Raji (cell line): ENCODE results near the gene OSR1.

ENCODE experiments used
- POLR2A ChIP-seq: IDR thresholded peaks from 2 replicates; pipeline ENCODE4 v1.6.1; 2011; ENCODE audit warnings: low read depth, low read length, control low read depth; ENCODE audit not compliant: insufficient read depth

OSR1 gene

DNA sequence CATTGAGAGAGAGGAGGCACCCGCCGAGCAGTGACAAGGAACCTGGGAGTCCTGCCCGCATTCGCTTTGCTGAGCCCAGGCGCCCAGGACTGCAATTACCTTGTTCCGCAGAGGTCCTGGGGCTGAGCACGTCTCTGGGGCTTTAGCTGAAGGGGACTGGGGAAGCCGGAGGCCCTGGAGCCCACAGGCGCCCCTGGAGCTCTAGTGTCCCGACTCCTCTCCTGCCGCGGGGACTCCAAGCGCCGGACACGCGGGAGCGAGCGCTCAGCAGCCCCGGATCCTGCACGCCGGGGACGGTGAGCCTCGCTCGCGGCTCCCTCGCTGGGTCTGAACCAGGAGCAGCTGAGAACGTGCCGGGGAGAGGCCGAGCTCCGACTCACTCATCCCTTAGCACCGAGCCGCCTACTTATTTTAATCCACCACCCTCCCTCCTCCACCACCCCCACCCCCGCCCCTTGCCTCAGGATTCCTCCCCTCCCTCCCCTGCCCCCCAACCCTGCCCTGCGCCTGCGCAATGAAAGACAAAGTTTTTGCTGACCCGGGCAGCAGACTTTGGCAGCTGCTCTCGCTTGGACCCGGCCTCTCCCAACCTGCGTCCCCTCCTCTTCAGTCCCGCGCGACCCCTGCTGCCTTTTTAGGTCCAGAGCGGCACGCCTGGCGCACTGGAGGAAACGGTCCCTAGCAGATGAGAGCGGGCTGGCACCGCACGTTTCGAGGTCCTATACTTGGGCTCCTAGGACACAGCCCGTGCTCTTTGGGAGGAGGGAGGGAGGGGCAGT, at the start of gene OSR1:
OSR1 (minus strand) TSS at position 382 of the 779 bp plus-strand sequence. CDS start 4,818 bp downstream, outside the sequence.
- TF ChIP-seq POLR2A, result no peak

DNA sequence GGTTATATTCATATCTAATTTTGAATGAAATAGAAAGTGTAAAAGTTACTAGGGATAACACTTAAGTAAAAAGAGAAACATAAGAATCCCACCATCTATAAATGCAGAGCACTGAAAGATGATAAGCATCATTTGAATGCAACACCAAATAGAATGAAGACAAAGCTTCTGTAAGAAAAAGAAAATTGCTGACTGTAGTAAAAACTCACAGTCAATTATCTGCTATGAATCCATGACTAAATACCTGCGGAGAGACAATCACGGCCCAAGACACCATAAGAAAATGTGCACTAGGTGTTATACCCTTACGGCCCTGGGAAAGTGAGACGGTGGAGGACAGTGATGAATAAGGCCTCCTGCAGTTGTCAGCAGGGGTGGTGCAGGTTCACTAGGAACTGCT, 45.4 kb upstream of the OSR1 start:
- TF ChIP-seq POLR2A, result no peak

DNA sequence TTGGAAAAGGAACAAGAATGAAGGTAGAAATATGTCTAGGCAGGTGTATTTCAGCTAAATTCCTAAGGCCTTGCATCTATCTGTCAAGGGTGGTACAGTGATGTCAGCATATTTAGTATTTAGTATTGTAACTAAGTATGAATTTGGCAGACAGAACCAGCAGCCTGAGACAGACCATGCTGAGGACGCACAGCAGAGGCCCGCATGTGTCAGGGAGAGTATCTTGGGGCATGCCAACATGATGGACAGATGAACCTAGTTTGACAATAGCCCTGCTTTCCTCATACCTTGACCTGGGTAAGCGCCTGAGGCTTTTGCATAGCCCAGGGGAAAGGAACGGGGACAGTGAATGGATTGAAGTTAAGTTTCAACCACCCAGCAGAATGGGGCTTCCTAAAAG, 33.8 kb upstream of the OSR1 start:
- TF ChIP-seq POLR2A, result no peak

DNA sequence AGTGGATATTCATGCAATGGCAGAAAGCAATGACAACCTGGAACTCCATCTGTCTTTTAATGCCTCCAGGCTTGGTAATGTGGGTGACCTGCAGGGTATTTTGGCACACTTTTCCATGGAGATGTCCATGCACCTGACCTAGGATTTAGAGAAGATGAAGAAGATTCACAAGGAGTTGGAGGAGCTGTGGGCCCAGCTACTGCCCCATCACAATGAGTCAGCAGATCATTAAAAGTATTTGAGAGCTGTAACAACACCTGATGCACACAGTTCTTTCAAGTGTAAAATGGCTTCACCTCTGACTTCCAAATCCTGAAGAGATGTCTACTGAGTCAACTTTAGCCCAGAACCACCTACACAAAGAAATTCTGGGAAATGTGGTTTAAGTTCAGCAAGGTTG, 22.1 kb upstream of the OSR1 start:
- no peak for TF ChIP-seq POLR2A

DNA sequence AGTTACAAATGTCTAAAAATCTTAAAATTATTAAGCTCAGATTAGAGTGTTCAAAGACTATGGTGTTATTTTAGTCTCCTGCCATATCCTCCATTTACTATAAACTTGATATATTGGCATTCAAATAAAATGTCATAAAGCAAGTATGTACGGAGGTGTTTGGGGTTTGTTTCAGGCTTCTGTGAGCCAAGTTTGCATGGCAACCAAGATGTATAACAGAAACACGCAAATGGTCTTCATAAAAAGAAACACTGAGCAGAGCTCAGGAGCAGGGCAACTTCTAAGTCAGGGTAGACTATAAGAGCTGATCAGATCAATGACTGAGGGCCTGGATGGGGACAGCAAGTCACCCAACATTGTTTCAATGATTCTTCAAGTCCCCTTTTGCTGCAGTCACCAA, 20.5 kb upstream of the OSR1 start:
- no peak for TF ChIP-seq POLR2A

DNA sequence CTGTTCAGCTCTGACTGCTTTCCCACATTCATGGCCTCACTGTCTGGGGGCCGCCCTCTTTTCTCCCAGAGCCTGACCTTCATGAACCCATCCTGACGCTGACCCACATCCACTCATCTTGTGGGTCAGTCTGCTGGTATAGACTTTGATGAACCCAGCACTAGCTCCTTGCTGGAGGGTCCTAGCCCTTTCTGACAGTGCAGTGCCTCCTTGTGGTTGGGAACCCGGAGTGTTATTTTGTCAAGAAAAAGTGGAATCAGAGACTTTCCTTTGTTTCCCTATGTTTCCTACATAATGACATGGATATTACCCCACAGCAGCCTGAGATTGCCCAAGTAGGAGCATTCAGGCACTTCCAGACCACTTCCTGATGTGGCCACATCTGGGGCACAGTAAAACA, 19.3 kb upstream of the OSR1 start:
- no peak for TF ChIP-seq POLR2A

DNA sequence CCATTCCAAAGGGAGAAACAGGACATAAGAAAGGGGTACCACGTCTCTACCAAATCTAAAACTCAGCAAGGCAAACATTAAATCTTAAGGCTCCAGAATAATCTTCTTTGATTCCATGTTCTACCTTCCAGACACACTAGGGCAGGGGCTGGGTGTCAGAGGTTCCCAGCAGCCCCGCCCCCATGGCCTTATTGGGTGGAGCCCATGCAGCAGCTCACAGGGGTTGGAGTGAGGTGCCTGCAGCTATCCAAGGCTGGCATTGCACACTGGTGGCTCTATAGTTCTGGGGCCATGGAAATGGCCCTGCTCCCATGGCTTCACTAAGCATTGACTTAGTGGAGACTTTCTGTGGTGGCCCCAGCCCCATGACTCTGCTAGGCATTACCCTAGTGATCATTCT, 14.9 kb upstream of the OSR1 start:
- no peak for TF ChIP-seq POLR2A

DNA sequence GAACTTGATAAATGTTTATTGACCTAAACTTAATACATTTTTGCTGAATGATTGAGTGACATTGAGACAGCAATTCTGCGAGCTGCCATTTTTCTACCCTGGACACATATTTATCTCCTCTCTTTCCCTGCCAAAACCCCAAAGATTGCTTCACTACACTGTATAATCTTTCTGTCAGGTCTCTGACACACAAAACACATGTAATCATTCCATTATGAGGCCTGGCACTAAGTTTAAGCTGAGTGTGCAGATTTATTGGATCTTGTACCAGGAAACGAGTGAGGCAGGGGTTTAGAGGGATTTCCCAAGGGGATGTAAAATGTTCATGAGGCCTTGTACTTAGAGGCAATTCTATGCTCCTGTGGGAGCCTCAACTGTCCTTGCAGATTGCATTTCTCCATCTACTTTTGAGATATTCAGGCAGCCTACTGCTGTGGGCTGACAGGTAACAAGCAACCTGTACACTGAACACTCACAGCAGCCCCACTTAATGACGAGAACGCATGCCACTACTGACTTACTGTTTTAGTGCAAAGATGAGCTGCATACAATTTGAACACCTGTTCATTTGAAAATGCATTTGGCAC, 13.7 kb upstream of the OSR1 start:
- TF ChIP-seq POLR2A, result no peak

DNA sequence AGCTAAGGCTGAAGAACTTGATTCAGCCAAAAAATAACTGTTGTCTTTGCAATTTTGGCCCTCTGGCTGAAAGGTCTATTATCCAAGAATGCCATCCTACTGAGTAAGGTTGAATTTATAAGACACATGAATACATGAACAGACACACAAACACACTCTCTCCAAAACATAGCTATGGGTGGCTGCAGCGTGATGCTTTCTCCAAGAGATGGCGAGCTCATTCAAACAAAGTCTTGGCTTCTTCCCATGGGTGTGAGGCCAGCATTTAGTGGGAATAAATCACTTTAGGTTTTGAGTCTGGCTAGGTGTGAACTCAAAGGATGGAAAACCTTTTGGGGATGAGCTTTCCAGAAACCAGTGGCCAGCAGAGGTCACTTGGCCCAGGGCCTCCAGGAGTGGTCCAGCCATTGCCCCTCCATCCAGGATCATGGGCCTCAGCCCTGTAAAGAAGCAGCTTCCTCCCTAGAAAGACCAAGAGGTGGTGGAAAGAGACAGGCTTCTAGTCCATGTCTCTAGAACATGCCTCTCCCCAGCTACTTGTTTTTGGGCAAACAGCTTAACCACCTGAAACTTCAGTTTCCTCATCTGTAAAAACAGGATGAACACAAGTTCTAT, 11.0 kb upstream of the OSR1 start:
- no peak for TF ChIP-seq POLR2A

DNA sequence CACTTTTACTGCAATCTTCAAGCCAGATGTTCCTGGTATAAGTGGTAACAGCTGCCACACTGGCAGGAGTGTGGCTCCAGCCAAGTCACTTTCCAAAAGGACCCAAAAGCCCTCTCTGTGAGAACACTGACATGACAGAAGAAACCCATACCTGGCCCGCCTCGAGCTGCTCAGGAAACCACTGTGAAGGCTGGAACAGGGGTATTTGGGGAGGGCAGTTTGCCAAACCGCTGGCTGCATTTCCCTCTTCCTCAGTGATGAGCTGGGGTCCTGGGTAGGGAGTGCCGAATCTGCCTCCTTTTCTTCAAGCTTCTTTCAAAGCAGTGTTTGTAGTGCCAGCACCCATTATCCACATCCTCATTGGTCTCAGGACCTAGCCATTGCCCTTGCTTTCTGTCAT, 10.3 kb upstream of the OSR1 start:
- TF ChIP-seq POLR2A, result no peak

DNA sequence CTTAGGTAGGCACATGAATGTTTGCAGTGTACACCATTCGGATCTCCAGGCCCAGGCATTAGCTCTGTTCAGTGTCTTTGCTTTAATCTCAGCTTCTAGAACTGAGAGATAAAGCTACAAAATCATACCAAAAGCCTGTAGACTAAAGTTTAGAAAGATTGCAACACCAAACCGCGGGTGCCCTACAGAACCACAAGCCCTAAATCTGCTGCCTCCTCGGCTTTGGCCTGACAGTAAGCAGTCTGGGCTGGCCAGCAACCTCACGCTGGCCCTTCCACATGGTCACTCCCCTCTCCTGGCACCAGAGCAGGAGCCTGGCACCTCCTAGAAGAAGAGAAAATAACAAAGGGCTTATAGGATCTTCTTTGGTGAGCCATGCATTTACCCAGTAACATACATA, 8.9 kb upstream of the OSR1 start:
- TF ChIP-seq POLR2A, result no peak

DNA sequence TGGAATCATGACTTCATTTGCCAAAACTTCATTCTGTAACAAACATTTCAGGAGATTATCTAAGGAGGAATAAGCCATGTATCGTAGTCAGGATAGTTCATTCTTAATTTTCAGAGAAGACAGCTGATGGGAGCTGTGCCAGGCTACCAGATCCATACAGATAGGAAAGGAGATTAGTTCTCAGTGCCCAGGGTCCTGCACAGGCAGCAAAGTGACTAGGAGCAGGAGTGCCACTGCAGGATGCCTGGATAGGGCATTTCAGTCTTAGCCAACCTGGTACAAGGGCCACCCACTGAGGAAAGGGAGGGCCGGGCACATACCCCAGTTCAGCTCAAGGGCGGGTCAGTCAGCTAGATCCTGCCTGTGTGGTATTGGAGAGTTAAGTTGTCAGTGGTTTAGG, 6.7 kb upstream of the OSR1 start:
- no peak for TF ChIP-seq POLR2A

DNA sequence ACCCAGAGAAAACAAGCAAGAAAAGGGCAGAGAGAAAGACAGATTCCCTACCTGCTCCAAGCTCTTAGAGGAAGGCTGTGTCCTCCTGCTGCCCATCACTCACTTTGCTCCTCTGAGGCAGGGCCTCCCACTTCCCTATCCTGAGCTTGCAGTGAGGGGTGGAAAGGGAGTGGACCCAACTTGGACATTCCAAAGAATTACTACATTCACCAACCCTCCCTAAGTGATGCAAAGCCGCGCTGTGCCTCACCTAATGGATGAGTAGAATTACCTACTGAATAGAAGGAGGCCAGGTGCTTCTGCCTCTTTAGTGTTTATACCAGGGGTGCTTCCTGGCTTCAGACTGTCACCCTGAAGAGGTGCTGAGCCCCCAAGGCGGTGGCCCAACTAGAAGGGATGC, 5.6 kb upstream of the OSR1 start:
- TF ChIP-seq POLR2A, result no peak

DNA sequence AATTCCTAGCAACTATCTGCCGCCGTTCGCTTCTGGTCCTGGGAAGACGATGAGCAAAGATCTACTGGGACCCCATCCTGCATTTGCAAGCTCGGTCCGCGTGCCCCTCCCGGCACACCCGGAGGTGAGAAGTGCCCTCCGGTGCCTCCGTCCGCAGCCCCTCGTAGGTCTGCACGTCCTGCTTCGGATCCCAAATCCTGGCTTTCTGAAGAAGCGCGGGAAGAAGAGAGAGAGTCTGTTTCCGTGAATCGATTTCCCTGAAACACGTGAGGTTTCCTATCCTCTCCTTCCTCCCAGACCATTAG, 5.0 kb upstream of the OSR1 start:
- TF ChIP-seq POLR2A, result no peak

DNA sequence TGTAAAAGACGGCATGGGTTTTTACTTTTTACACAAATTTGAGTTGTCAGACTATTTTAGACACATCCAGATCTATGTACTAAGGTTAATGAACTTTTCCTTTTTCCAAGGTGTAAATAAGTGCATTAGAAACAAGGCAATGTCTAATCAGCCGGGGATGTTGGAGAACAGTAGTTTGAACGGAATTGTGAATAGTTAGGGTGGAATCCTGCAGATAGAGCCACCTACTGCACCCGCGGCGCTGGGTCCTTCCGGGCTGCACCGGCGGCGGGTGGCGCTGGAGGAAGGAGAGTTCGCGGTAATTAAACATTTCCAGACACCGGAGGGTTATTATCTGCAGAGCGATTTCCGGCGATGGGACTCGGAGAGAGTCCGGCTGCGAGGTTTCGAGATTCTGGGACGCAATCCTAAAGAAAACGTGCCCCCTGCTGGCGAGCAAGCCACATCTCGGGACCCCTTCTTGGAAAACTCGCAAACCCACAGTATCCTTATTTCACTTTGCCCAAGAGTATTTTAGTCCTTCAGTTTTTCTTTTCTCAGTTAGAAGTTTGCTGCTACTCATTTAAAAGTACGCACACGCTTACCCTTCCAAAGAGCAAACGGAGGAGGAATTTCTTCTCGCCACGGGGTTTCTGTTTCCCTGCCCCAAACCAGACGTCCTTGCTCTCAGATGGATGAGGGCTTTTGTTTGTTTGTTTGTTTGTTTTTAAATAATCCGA, 4.5 kb upstream of the OSR1 start:
- no peak for TF ChIP-seq POLR2A
